Measurements from ENCODE around the gene CASP10. TPM values are rescaled to one million over a fixed set of nuclear protein-coding genes. Genes with fewer than 3 reads are reported as not detected.

The CASP10 gene
- total RNA-seq, 4 donors from 2014 or later: 2.2 to 7.3 (median 4.3) TPM

- TF ChIP-seq POLR2A (IDR thresholded peaks at IDR 0.05; ENCODE audit: low read depth): no peak
- TF ChIP-seq CTCF (IDR thresholded peaks at IDR 0.05): no peak
- no peak for TF ChIP-seq EP300 (IDR thresholded peaks at IDR 0.05)
- TF ChIP-seq POLR2AphosphoS5 (IDR thresholded peaks at IDR 0.05): no peak
- no peaks in the 10 kb centered on the region for H3K9me3 ChIP-seq
- H3K36me3 ChIP-seq: peaks cover 9 to 74% (median 35%) of the 10 kb centered on the region in 4 donors
- DNase-seq (ENCODE audit: extremely low spot score): no peak
- no peak overlapping the region for H3K4me3 ChIP-seq
- H3K27ac ChIP-seq (replicated peaks in 1 of 4): no peak overlapping the region
- 96% methylated on average over 2 of the region's 2 CpGs for WGBS
- H3K4me1 ChIP-seq: no peaks in the 10 kb centered on the region
- no peaks in the 10 kb centered on the region for H3K27me3 ChIP-seq
- intact Hi-C loops (cut with DNase I): no loop called here
Measured at GRCh38 chr2:201269764-201270163, 86.8 kb downstream of the CASP10 start.

DNA sequence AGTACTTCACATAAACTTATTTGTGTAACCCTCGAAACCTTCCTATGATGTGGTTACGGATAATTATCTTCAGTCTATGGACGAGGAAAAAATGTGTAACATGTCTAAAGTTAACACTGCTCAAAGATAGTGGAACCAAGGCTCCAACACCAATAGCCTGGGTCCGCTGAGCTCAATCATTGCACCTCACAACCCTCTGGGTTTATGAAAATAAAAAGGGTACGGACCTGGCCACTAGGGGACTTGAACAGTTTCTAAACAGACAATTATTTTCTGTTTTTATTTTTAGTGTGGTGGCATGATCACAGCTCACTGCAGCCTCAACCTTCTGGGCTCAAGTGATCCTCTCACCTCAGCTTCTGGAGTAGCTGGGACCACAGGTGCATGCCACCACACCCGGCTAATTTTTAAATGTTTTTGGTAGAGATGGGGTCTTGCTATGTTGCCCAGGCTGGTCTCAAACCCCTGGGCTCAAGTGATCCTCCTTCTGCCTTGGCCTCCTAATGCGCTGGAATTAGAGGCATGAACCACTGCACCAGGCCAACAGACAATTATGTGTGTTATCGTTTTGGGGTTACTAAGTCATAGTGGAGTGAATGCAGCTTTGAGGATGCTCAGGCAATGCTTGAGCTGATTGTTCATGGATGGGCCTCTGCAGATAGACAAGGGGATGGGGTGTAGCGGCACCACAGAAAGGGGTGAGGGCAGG, 87.5 kb downstream of the CASP10 start:
- H3K36me3 ChIP-seq: peaks cover 10 to 81% (median 37%) of the 10 kb centered on the region in 4 donors
- H3K27ac ChIP-seq (replicated peaks in 1 of 4): no peak overlapping the region
- DNase-seq (ENCODE audit: extremely low spot score): no peak
- TF ChIP-seq POLR2A (IDR thresholded peaks at IDR 0.05; ENCODE audit: low read depth): no peak
- TF ChIP-seq POLR2AphosphoS5 (IDR thresholded peaks at IDR 0.05): no peak
- no peak for TF ChIP-seq CTCF (IDR thresholded peaks at IDR 0.05)
- TF ChIP-seq EP300 (IDR thresholded peaks at IDR 0.05): no peak
- no peaks in the 10 kb centered on the region for H3K4me1 ChIP-seq
- intact Hi-C loops (cut with DNase I): no loop called here
- H3K4me3 ChIP-seq: no peak overlapping the region
- no peaks in the 10 kb centered on the region for H3K9me3 ChIP-seq
- H3K27me3 ChIP-seq: no peaks in the 10 kb centered on the region
- WGBS: 93% methylated on average over 9 of the region's 9 CpGs

- H3K27ac ChIP-seq (replicated peaks in 1 of 4): no peak overlapping the region
- intact Hi-C loops (cut with DNase I): no loop called here
- no peaks in the 10 kb centered on the region for H3K27me3 ChIP-seq
- H3K36me3 ChIP-seq: peaks cover 19 to 88% (median 47%) of the 10 kb centered on the region in 4 donors
- H3K4me1 ChIP-seq: no peaks in the 10 kb centered on the region
- H3K9me3 ChIP-seq: no peaks in the 10 kb centered on the region
- no peak for DNase-seq (ENCODE audit: extremely low spot score)
- WGBS: 92% methylated on average over 2 of the region's 2 CpGs
- H3K4me3 ChIP-seq: no peak overlapping the region
- TF ChIP-seq CTCF (IDR thresholded peaks at IDR 0.05): no peak
- TF ChIP-seq POLR2AphosphoS5 (IDR thresholded peaks at IDR 0.05): no peak
- no peak for TF ChIP-seq EP300 (IDR thresholded peaks at IDR 0.05)
- no peak for TF ChIP-seq POLR2A (IDR thresholded peaks at IDR 0.05; ENCODE audit: low read depth)
Measured at GRCh38 chr2:201271917-201272316, 89.0 kb downstream of the CASP10 start.

- Histone ChIP-seq H3K27me3 (no peaks in the 10 kb centered on the region), H3K4me3 (no peak overlapping the region), H3K36me3 (peaks cover 25 to 82% (median 46%) of the 10 kb centered on the region in 4 donors), H3K27ac (replicated peaks in 1 of 4) (no peak overlapping the region), H3K4me1 (no peaks in the 10 kb centered on the region), H3K9me3 (no peaks in the 10 kb centered on the region)
- WGBS: 89% methylated on average over 9 of the region's 9 CpGs
- no peak for TF ChIP-seq POLR2A (IDR thresholded peaks at IDR 0.05; ENCODE audit: low read depth)
- TF ChIP-seq CTCF (IDR thresholded peaks at IDR 0.05): no peak
- no peak for TF ChIP-seq EP300 (IDR thresholded peaks at IDR 0.05)
- intact Hi-C loops (cut with DNase I): no loop called here
- peak; percentile 17 for DNase-seq (ENCODE audit: extremely low spot score)
Measured at GRCh38 chr2:201273330-201273983, 90.5 kb downstream of the CASP10 start.

Data from esophagus muscularis mucosa (tissue), 4 donors.